Esophagus (tissue), 2 donors: ENCODE data around the gene TGM5. TPM values are rescaled to one million over a fixed set of nuclear protein-coding genes. Genes with fewer than 3 reads are reported as not detected.
"Not testable (repeated sequence)": the region's sequence is repeated elsewhere in the genome, so short reads cannot be mapped to it uniquely, and the experiment has no call there.

Source experiments
- H3K27ac ChIP-seq, 2 donors: one replicate each; pipeline ENCODE4 v1.5.1; 2013; ENCODE audit warnings: low read depth in 2 of 2, mild to moderate bottlenecking in 2 of 2, inconsistent platforms in 1 of 2, low read length in 1 of 2, moderate library complexity in 1 of 2
- H3K27me3 ChIP-seq, 2 donors: one replicate each; pipeline ENCODE4 v1.6.1; 2013; ENCODE audit warnings: low read length in 2 of 2, control low read depth in 1 of 2, mild to moderate bottlenecking in 1 of 2; ENCODE audit not compliant: insufficient read depth in 2 of 2, control insufficient read depth in 1 of 2
- H3K36me3 ChIP-seq, 2 donors: one replicate each; pipeline ENCODE4 v1.6.1; 2013; ENCODE audit warnings: low read length in 1 of 2; ENCODE audit not compliant: control insufficient read depth in 2 of 2, insufficient read depth in 2 of 2
- H3K4me1 ChIP-seq, 2 donors: one replicate each; pipeline ENCODE4 v1.6.1; 2013; ENCODE audit warnings: low read length in 1 of 2; ENCODE audit not compliant: control insufficient read depth in 2 of 2, insufficient read depth in 2 of 2
- H3K4me3 ChIP-seq, 2 donors: one replicate each; pipeline ENCODE4 v1.5.1; 2013; ENCODE audit warnings: low read length in 2 of 2, mild to moderate bottlenecking in 2 of 2, low read depth in 1 of 2, moderate library complexity in 1 of 2
- H3K9me3 ChIP-seq, 2 donors: one replicate each; pipeline ENCODE4 v1.6.1; 2013; ENCODE audit warnings: mild to moderate bottlenecking in 2 of 2, low read depth in 1 of 2, low read length in 1 of 2, moderate library complexity in 1 of 2; ENCODE audit not compliant: control insufficient read depth in 2 of 2, insufficient read depth in 1 of 2
- WGBS, 2 donors: extraction: QIAGEN DNeasy Blood & Tissue Kit; methylation state at CpG; one replicate each; pipeline ENCODE4 v1.1.7; 2013; 5-methylcytosine and 5-hydroxymethylcytosine counted together
- polyA plus RNA-seq, 2 donors: library from polyadenylated mRNA; stranded (reverse); fragments of 200-250 nt; gene quantifications; one replicate each; pipeline ENCODE4 v1.2.3, GENCODE V29; 2013
- donor health status: healthy with polysubstance abuse.
- donor health status: Bipolar disorder and iron deficiency.

TGM5 gene
- polyA plus RNA-seq, 2 donors = 9.5 to 12.9 TPM

DNA sequence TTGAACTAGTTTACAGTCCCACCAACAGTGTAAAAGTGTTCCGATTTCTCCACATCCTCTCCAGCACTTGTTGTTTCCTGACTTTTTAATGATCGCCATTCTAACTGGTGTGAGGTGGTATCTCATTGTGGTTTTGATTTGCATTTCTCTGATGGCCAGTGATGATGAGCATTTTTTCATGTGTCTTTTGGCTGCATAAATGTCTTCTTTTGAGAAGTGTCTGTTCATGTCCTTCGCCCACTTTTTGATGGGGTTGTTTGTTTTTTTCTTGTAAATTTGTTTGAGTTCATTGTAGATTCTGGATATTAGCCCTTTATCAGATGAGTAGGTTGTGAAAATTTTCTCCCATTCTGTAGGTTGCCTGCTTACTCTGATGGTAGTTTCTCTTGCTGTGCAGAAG lies 22.9 kb upstream of the TGM5 start:
- H3K27ac ChIP-seq, H3K4me3 ChIP-seq, H3K4me1 ChIP-seq, H3K9me3 ChIP-seq, H3K36me3 ChIP-seq, H3K27me3 ChIP-seq: not testable (repeated sequence)
- WGBS, 2 donors = 93 to 97% methylated on average over 2 of the region's 3 CpGs

DNA sequence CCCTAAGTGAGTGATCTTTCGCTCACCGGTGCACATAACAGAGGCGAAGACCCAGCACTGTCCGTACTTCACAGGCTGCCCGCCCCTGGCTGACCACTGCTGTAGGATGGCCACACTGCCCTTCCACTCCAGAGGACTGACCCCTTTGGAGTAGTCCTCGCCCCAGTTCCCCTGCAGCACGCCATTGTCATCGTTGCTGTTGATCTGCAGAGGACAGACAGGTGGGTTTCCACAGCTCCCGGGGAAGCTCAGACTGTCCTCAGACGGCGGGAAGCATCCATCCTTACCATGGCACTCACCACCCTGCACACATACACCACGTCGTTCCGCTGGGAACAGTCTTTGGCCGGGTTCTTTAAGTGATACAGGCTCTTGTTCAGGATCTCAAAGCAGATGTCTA lies 20.5 kb upstream of the TGM5 start:
- Histone ChIP-seq H3K4me3 (no peak overlapping the region), H3K36me3 (no peaks in the 10 kb centered on the region), H3K27me3 (peaks cover under 1 to 3% of the 10 kb centered on the region in 2 donors), H3K4me1 (no peaks in the 10 kb centered on the region), H3K27ac (no peak overlapping the region), H3K9me3 (no peaks in the 10 kb centered on the region)
- WGBS, 2 donors = 70 to 79% methylated on average over 15 of the region's 15 CpGs

DNA sequence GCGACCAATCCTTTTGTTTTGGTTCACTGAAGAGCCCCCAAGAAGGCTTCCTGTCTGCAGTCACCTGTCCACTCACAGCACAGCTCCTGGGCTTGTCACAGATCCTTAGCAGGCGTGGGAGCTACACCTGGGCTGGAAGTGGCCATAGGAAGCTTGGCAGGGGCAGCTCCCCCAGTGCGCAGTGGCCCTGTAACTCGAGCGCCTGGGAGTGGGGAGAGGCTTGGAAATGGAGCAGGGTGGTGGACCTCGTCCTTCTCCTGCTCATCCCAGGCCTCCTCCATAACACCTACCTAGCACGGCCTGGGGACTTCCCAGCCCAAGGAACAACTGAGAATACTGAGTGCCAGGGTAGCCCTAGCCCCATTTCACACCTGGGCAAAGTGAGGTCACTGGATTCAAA lies 19.3 kb upstream of the TGM5 start:
- 62 to 67% methylated on average over 7 of the region's 7 CpGs for WGBS, 2 donors
- Histone ChIP-seq H3K4me1 (no peaks in the 10 kb centered on the region), H3K9me3 (no peaks in the 10 kb centered on the region), H3K27ac (no peak overlapping the region), H3K27me3 (no peaks in the 10 kb centered on the region), H3K36me3 (no peaks in the 10 kb centered on the region), H3K4me3 (no peak overlapping the region)

DNA sequence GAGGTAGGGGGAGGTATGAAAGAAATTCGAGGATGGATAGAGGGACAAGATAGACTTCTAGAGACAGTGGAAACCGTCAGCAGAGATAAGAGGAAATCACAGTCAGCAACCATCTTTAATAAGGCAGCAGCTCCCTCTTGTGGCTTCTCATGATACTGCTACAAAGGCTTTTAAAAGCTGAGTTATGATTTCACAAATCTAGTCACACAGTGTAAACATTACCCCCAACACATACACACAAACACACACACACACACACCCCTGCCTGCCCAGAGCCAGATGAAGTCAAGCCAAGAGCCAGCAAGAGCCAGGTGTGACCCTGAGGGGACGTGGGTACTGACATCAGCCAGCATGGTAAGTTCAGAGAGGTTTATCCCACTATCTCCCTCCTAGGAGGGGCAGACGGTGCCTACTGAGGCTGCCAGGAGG lies 18.9 kb upstream of the TGM5 start:
- Histone ChIP-seq H3K36me3 (no peaks in the 10 kb centered on the region), H3K27me3 (no peaks in the 10 kb centered on the region), H3K27ac (no peak overlapping the region), H3K9me3 (no peaks in the 10 kb centered on the region), H3K4me1 (no peaks in the 10 kb centered on the region), H3K4me3 (no peak overlapping the region)
- 7 to 9% methylated on average over 4 of the region's 4 CpGs for WGBS, 2 donors

DNA sequence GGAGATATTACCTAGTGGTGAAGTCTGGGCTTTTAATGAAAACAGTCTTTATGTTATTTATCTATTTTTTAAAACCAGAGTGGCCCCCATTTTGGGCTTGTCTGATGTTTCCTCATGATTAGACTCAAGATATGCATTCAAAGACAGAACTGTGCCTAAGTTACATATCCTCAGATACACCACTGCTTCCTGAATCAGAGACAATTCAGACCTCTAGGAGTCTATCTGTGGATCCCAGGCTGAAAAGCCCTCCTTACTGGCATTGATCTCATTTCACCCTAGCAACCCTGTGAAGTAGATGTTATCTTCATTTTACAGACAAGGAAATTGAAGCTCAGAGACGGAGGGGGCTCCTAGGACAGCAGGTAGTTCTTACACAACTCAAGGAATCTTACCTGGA lies 16.8 kb upstream of the TGM5 start:
- Histone ChIP-seq H3K9me3 (no peaks in the 10 kb centered on the region), H3K27ac (no peak overlapping the region), H3K36me3 (no peaks in the 10 kb centered on the region), H3K4me3 (no peak overlapping the region), H3K4me1 (no peaks in the 10 kb centered on the region), H3K27me3 (no peaks in the 10 kb centered on the region)
- WGBS, 2 donors = 66 to 71% methylated on average over 1 of the region's 1 CpG

DNA sequence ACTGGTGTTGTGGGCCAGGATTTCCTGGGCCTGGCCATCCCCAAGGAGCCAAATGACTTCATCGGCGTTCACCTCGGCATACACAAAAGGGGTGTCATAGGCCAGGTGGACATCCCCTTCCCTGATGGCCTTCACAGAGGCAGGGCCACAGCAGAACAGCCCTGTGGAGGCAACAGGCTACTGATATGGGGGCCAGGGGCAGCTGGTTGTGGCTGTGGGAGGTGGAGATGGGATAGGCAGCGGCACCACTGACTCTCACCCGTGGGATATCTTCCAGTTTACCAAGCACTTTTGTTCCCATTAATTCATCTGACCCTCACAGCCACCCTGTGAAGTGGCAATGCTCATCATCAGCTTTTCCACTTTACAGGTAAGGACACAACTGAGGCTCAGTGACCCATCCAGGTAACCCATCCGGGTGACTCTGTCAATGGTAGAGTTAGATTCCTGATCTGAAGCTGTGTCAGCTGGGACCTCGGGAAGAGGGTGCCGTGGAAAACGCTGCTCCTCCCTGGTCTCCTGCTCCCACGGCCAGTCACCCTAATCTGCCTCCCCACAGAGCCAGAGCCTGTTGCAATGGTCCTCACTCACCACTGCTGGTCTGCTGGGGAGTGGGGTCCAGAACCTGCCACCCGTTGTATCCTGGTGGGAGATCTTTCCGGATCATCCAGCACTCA lies 15.3 kb upstream of the TGM5 start:
- 90 to 91% methylated on average over 12 of the region's 12 CpGs for WGBS, 2 donors

DNA sequence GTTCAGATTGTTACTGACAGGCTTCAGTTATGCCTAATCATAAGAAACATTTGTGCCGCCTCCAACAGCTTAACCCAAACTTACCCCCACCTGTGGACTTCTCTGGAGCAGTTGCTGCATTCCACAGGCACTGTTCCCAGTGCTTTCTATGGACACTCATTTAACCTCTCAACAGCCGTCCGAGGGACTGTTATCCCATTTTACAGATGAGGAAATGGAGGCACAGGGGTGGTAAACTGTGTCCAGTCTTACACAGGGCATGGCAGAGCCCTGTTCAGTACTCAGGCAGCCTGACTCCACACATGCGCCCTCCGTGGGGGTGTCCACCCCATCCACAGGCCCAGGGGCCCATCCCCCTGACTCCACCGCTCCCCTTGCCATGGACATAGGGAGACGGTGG lies 14.3 kb upstream of the TGM5 start:
- Histone ChIP-seq H3K9me3 (no peaks in the 10 kb centered on the region), H3K27ac (no peak overlapping the region), H3K4me3 (no peak overlapping the region), H3K4me1 (no peaks in the 10 kb centered on the region), H3K27me3 (no peaks in the 10 kb centered on the region), H3K36me3 (no peaks in the 10 kb centered on the region)
- WGBS, 2 donors = 85 to 89% methylated on average over 7 of the region's 7 CpGs

More for the DNA sequence above, 15.3 kb upstream of the TGM5 start:
- H3K9me3 ChIP-seq = no peaks in the 10 kb centered on the region
- no peaks in the 10 kb centered on the region for H3K4me1 ChIP-seq
- no peak overlapping the region for H3K4me3 ChIP-seq
- no peak overlapping the region for H3K27ac ChIP-seq
- no peaks in the 10 kb centered on the region for H3K27me3 ChIP-seq
- no peaks in the 10 kb centered on the region for H3K36me3 ChIP-seq

DNA sequence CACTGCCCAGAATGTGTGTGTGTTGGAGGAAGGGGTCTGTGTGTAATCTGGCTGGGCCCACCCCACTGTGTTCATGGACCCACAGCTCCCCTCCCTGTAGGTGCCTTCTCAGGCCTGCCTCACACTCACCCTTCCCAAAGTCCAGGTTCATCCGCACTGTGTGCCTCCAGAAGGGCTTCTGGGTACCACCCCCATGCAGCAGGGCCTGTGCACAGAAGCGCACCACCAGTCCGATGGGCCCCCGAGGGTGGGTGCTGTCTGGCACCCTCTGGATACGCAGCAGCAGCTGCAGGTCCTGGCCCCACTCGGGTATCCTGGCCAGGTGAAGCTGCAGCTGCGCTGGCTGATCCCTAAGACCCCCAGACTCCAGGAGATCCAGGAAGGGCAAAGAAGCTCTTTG lies 12.8 kb upstream of the TGM5 start:
- Histone ChIP-seq H3K27me3 (no peaks in the 10 kb centered on the region), H3K27ac (no peak overlapping the region), H3K4me3 (no peak overlapping the region), H3K36me3 (no peaks in the 10 kb centered on the region), H3K9me3 (no peaks in the 10 kb centered on the region), H3K4me1 (no peaks in the 10 kb centered on the region)
- 85% methylated on average over 7 of the region's 7 CpGs for WGBS, 2 donors

DNA sequence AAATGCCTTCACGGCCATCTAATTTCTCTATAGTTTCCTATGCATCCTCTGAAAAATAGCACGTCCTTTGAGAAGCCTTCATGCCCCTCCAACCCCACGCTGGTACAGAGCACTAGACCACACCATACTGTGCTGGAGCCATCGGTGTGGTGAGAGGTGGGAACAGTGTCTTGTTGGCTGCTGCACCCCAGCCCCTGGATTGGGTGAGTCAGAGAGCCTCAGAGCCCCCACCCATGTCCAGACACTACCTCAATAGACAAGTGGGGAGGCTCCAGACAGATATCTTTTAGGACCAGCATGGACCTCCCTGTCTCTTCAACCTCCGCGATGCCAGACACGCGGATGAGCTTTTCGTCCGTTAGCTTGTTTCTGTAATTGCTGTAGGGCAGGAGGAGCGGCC lies 12.1 kb upstream of the TGM5 start:
- Histone ChIP-seq H3K9me3 (no peaks in the 10 kb centered on the region), H3K27ac (no peak overlapping the region), H3K4me1 (peaks cover 0 to 3% of the 10 kb centered on the region in 2 donors), H3K27me3 (no peaks in the 10 kb centered on the region), H3K36me3 (no peaks in the 10 kb centered on the region), H3K4me3 (no peak overlapping the region)
- WGBS, 2 donors = 86% methylated on average over 11 of the region's 11 CpGs

DNA sequence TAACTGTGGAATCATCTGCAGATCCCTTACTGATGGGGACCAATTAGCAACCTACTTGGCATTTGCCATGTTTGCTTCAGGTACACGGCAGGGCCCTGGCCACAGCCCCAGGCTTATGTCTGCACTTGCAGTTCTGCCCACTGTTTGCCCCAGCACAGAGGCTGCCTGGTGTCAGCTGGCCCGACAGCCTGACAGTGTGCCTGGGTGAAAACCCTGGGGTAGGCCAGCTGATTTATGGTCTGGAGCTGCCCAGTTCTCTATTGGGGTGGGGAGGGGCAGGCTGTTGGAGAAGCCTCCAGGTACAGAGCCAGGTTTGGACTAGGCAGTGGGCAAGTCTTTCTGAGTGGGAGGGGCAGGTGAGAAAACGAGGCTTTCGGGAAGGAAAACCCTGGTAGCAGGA lies 11.2 kb upstream of the TGM5 start:
- Histone ChIP-seq H3K36me3 (no peaks in the 10 kb centered on the region), H3K27ac (no peak overlapping the region), H3K9me3 (no peaks in the 10 kb centered on the region), H3K4me1 (peaks cover 0 to 3% of the 10 kb centered on the region in 2 donors), H3K27me3 (no peaks in the 10 kb centered on the region), H3K4me3 (no peak overlapping the region)
- 46 to 50% methylated on average over 4 of the region's 4 CpGs for WGBS, 2 donors
